ENCODE data around the gene SYDE2.

GRCh38 chr1:85184245-85184644, 16.6 kb downstream of the SYDE2 start:
- TF ChIP-seq FOSB (CRISPR knock-in tag; IDR thresholded peaks at IDR 0.05) (no peak), CEBPB (IDR thresholded peaks at IDR 0.05) (no peak), POLR2A (IDR thresholded peaks at IDR 0.05; ENCODE audit: low read length) (no peak), RAD21 (conservative IDR thresholded peaks at IDR 0.05 in 1 of 2, IDR thresholded peaks at IDR 0.05 in 1 of 2) (no peak), MAX (IDR thresholded peaks at IDR 0.05) (no peak), TP53 (CRISPR knock-in tag; IDR thresholded peaks at IDR 0.05) (no peak), ZFP36 (IDR thresholded peaks at IDR 0.05; ENCODE audit: borderline replicate concordance, partially characterized antibody) (no peak), EP300 (IDR thresholded peaks at IDR 0.05) (no peak), KDM5A (IDR thresholded peaks at IDR 0.05) (no peak), RNF2 (IDR thresholded peaks at IDR 0.05; ENCODE audit: borderline replicate concordance, low read depth) (no peak), FOXS1 (CRISPR knock-in tag; IDR thresholded peaks at IDR 0.05) (no peak), E2F6 (IDR thresholded peaks at IDR 0.05; ENCODE audit: borderline replicate concordance, low read depth) (no peak), SREBF2 (IDR thresholded peaks at IDR 0.05) (no peak)
- TF ChIP-seq, protein P1, sequence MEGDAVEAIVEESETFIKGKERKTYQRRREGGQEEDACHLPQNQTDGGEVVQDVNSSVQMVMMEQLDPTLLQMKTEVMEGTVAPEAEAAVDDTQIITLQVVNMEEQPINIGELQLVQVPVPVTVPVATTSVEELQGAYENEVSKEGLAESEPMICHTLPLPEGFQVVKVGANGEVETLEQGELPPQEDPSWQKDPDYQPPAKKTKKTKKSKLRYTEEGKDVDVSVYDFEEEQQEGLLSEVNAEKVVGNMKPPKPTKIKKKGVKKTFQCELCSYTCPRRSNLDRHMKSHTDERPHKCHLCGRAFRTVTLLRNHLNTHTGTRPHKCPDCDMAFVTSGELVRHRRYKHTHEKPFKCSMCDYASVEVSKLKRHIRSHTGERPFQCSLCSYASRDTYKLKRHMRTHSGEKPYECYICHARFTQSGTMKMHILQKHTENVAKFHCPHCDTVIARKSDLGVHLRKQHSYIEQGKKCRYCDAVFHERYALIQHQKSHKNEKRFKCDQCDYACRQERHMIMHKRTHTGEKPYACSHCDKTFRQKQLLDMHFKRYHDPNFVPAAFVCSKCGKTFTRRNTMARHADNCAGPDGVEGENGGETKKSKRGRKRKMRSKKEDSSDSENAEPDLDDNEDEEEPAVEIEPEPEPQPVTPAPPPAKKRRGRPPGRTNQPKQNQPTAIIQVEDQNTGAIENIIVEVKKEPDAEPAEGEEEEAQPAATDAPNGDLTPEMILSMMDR (IDR thresholded peaks at IDR 0.05) = no peak
